Amygdala (tissue), 56 donors: ENCODE data around the gene PTPRN2.

ENCODE experiments used
- DNase-seq, 56 donors: peaks; one replicate each; lab custom pipeline; 2025; lab: John Stamatoyannopoulos, UW

Gene PTPRN2

DNA sequence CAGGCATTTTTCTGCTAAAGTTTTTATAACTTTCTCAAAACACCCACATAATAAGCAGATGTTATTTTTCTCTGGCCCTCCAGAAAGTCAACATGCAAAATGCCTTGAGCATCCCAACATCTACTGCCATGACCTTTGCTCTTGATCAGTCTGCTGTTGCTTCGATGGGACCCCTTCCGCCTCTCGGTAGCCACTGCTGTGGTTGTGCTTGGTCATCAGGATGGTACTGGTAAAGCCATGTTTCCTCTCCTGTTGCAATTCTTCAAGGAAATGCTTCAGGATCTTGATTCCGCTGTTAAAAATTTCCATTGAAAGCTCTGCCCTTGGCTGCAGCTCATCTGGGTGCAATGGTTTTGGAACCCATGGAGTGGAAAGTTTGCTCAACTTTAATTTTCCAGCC is 717.8 kb downstream of the PTPRN2 start:
- DNase-seq, result no peak

- no peak for DNase-seq
These were observed 719.8 kb downstream of the PTPRN2 start for GRCh38 chr7:157867685-157868305.

DNA sequence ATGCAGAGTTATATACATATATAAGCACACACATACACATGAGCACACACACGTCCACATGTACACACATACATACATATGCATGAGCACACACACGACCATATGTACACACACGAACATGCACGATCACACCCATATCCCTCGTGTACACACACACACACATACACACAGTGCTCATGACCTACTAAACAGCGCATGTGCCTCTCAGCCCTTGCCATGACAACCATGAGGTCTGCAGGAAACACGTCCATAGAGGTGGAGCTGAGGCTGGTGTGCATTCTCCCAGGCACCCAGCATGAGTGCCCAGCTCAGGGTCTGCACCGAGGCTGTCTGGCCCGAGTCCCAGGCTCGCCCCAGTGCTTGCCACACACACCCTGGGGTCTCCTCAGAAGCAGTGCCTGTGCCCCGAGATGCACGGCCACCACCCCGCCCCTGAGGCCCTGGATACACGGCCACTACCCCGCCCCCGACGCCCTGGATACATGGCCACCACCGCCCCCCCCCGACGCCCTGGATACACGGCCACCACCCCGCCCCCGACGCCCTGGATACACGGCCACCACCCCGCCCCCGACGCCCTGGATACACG is 721.2 kb downstream of the PTPRN2 start:
- DNase-seq, result no peak

GRCh38 chr7:157865351-157866165 is 722.1 kb downstream of the PTPRN2 start:
- no peak for DNase-seq

DNA sequence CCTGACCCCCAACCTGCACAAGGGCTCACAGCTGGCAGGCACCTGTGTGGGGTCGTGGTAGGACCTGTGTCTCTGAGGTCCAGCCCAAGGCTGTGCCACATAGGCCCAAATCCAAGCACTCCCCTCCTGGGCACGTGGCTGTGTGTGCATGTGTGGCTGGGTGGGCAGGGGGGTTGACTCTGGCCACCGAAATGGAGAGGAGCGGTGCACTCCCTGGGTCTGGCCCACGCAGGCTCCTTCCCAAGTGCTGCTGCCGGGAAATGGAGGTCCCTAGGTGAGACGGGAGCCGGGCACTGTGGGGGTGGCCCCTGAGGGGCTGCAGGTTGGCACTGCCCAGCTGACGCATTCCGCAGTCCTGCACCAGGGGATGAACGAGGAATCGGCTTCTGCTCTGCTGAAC is 722.7 kb downstream of the PTPRN2 start:
- no peak for DNase-seq

- DNase-seq, result no peak
These were observed 723.5 kb downstream of the PTPRN2 start for GRCh38 chr7:157863906-157864810.

DNA sequence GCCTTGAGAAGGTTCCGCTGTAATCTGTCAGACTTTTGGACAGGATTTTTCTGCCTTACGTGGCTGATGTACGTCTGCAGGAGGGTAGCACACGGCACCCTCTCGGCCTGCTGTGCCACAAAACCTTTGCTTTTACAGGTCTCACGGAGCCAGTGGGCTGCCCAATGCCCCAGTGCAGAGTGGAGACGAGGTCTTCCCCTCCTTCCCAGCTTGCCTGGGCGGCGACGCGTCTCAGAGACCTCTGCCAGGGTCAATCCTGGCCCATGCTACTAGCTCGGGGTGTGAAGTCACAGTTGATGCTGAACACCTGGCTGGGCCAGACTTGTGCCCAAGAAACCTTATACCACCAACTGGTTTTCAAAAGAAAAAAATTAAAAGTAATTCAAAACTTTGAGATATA is 724.4 kb downstream of the PTPRN2 start:
- no peak for DNase-seq

DNA sequence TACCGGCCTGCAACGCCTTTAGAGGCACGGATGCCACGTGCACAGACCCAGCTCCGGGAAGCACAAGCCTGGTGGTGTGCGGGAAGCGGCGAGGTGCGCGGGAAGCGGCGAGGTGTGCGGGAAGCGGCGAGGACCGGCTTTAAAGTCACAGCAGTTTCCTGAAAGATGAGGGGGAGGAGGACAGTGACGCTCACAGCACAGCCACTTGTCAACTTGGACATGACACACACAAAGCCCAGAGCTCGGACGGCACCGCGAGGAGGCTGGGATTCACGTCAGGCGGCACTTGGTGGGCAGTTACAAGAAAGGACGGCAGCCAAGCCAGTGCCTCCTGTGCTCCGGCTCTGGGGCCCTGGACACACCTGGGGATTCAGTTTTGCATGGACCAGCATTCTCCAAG is 724.9 kb downstream of the PTPRN2 start:
- no peak for DNase-seq

DNA sequence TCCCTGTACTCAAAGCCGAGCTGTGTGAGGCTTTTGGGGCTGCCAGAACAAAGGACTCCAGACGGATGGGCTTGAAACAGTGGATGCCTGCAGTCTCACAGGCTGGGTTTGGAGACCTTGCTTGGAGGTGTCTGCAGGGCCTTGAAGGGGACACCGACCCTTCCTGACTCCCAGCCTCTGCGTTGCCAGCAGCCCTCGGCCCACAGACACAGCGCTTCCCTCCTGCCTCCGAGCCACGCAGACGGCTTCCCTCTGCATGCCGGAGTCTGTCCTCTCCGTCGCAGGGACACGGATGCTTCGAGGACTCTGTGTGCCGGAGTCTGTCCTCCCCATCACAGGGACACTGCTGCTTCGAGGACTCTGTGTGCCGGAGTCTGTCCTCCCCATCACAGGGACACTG is 726.1 kb downstream of the PTPRN2 start:
- no peak for DNase-seq

GRCh38 chr7:157861031-157861491 is 726.6 kb downstream of the PTPRN2 start:
- no peak for DNase-seq

DNA sequence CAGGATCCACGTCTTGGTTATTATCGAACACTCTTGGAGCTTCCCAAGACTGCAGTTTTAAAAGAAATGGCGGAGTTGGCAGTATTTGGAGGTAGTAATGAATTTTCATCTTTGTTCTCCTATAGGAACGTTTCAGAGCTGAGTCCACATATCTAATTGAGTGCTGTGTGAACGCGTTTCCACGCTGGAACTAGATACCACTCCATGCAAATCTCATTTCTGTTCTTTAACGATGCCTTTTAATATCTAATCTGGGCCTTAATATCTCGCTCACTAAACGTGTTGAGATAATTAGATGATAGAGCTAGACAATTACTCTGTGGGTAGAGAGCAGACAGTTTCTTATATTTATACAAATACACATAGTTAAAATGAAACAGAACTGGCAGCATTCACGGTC is 727.2 kb downstream of the PTPRN2 start:
- DNase-seq, result no peak

- DNase-seq, result no peak
These were observed 727.7 kb downstream of the PTPRN2 start for GRCh38 chr7:157859915-157860314.

GRCh38 chr7:157857578-157858075 is 730.0 kb downstream of the PTPRN2 start:
- no peak for DNase-seq

GRCh38 chr7:157856873-157857577 is 730.6 kb downstream of the PTPRN2 start:
- DNase-seq, result no peak

DNA sequence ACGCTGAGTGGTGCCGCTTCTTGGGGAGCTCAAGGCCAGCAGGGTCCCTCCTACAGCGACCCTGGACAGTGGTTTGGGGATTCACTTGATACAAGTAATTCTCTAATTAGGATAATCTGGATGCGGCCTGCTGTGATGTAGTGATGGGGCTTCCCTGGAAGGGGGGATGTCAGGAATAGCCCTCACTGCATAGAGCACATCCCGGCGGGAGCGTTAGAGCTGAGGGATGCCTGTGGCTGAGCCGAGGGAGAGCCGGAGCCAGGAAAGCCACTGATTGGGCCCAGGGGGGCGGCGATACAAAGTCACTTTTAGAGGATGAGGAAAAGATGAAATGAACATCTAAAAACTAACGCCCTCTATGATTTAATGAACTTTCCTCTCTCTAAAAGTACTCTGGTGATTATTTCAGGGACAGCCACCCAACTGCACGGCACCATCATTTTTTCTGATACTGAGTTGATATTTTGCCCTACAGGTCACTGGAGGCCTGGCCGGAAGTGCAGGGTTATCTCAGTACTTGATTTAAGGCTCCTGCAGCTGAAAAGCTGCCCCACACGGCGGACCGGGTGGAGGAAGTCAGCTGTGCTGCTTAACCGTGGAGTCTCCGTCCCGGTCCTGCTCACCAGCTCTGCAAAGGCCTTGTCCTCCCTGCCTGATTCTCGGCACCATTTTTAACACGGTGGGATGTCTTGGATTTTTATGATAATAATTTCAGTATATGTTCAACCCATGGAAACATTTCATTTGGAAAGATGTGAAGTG is 732.0 kb downstream of the PTPRN2 start:
- DNase-seq, result no peak

DNA sequence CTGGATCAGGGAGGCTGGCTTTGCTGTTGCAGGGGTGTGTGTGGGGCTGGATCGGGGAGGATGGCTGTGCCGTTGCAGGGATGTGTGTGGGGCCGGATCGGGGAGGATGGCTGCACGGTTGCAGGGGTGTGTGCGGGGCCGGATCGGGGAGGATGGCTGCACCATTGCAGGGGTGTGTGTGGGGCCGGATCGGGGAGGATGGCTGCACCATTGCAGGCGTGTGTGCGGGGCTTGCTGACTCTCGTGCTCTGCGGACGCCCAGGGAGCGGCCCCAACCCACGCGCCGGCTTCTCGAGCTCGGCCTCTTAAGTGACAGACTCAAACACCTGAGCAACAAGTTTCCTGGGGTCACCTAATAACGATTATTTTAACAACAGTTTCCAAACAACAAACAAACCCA is 732.6 kb downstream of the PTPRN2 start:
- DNase-seq, result no peak

DNA sequence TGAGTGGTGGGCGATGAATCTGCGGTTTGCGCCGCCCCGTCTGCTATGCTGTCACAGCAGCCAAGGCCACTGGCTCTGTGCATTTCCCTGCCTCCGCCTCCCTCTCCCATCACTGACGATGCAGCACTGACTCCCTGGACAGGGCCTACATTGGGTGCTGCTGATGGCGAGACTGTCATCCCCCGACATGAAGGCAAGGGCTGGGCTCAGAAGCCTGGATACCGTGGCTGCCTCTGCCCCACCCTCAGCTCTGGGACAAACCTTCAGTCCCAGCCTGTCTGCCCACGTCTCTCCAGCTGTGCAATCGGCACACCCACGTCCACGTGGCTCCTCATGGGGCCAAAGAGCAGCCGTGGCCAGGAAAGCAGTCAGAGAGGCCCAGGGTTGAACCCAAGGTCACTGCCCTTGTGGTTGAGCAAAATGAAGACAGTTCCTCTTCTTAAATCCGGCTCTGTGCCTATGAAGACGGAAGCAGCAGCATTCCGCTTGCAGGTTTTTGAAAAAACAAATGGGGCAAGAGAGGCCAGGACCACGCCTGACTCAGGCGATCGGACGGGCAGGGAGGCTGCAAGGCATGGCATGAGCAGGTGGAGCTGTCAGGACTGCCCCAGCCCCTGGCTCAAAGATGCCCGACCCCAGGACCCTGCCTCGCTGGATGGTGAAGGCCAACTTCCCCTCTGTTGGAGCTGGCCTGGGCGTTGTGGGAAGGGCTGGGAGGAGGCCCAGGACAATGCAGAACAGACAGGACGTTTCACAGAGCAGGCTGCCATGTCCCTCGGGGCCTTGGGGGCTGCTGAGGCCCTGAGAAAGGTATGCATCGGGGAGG is 733.3 kb downstream of the PTPRN2 start:
- peak in 9 of 56 donors; percentile 9 to 55 (median 19) for DNase-seq

- DNase-seq, result no peak
These were observed 733.9 kb downstream of the PTPRN2 start for GRCh38 chr7:157853789-157854065.
